ENCODE results near the gene CACYBP. TPM values are rescaled to one million over a fixed set of nuclear protein-coding genes. Genes with fewer than 3 reads are reported as not detected.

Gene CACYBP
- total RNA-seq, 1 donor from 2014 or later = 74.4 TPM

- Histone ChIP-seq H3K27ac (no peak overlapping the region), H3K4me1 (peaks cover 21% of the 10 kb centered on the region), H3K27me3 (ENCODE audit: low read depth) (no peaks in the 10 kb centered on the region), H3K36me3 (peaks cover 5% of the 10 kb centered on the region), H3K4me3 (no peak overlapping the region), H3K9me3 (no peaks in the 10 kb centered on the region)
- no peak for ATAC-seq
- intact Hi-C loops (cut with DNase I) = no loop called here
- TF ChIP-seq, protein P1, sequence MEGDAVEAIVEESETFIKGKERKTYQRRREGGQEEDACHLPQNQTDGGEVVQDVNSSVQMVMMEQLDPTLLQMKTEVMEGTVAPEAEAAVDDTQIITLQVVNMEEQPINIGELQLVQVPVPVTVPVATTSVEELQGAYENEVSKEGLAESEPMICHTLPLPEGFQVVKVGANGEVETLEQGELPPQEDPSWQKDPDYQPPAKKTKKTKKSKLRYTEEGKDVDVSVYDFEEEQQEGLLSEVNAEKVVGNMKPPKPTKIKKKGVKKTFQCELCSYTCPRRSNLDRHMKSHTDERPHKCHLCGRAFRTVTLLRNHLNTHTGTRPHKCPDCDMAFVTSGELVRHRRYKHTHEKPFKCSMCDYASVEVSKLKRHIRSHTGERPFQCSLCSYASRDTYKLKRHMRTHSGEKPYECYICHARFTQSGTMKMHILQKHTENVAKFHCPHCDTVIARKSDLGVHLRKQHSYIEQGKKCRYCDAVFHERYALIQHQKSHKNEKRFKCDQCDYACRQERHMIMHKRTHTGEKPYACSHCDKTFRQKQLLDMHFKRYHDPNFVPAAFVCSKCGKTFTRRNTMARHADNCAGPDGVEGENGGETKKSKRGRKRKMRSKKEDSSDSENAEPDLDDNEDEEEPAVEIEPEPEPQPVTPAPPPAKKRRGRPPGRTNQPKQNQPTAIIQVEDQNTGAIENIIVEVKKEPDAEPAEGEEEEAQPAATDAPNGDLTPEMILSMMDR (IDR thresholded peaks at IDR 0.05) = no peak
- no peak for DNase-seq
Measured at GRCh38 chr1:175024773-175025172, 25.0 kb downstream of the CACYBP start.

DNA sequence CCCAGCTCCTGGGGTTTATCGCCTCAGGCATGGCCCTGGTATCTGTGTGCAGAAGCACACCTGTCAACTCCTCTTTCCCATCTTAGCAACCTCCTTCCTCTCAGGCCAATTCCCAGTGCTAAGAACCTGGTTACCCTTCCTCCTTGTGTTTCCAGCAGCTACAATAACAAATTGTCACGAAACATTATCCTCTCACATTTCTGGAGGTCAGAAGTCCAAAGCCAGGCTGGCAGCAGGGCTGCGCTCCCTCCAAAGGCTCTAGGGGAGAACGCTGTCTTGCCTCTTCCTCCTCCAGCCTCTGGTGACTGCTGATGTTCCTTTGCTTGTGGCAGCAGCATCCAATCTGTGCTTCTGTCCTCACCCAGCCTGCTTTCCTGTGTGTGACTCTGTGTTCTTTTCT is 34.2 kb downstream of the CACYBP start:
- no peaks in the 10 kb centered on the region for H3K9me3 ChIP-seq
- H3K4me1 ChIP-seq = no peaks in the 10 kb centered on the region
- TF ChIP-seq, protein P1 (IDR thresholded peaks at IDR 0.05) = no peak
- no peak overlapping the region for H3K27ac ChIP-seq
- intact Hi-C loops (cut with DNase I) = loop anchor here (10.0 kb wide), 1 partner anchor 91 kb away; no protein-coding TSS in a partner anchor
- ATAC-seq (no peak), DNase-seq (no peak)
- H3K4me3 ChIP-seq = no peak overlapping the region
- H3K36me3 ChIP-seq = no peaks in the 10 kb centered on the region
- H3K27me3 ChIP-seq (ENCODE audit: low read depth) = no peaks in the 10 kb centered on the region

DNA sequence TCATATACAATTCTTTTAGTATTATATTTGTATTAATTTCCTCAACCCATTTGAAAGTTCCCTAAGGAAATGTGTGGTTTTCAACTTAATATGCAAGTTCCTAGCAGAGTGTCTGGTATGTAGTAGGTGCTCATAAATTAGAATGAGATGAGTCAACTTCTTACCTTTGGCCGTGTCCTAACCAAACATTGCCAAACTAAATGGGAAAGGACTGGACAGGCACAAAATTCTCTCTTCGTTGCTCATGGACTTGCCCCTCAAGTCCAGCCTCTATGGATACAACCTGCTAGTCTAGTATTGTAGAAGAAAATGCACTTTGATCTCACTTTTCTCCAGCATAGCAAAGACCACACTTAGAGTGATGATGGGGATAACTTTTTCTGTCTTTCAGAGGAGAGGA is 35.0 kb downstream of the CACYBP start:
- TF ChIP-seq, protein P1 (IDR thresholded peaks at IDR 0.05) = no peak
- intact Hi-C loops (cut with DNase I) = loop anchor here (10.0 kb wide), 1 partner anchor 90 kb away; no protein-coding TSS in a partner anchor
- ATAC-seq = no peak
- no peak overlapping the region for H3K4me3 ChIP-seq
- H3K9me3 ChIP-seq = no peaks in the 10 kb centered on the region
- H3K27me3 ChIP-seq (ENCODE audit: low read depth) = no peaks in the 10 kb centered on the region
- no peak for DNase-seq
- H3K36me3 ChIP-seq = no peaks in the 10 kb centered on the region
- no peaks in the 10 kb centered on the region for H3K4me1 ChIP-seq
- H3K27ac ChIP-seq = no peak overlapping the region

GRCh38 chr1:175035865-175036264 is 36.1 kb downstream of the CACYBP start:
- Histone ChIP-seq H3K4me3 (no peak overlapping the region), H3K36me3 (no peaks in the 10 kb centered on the region), H3K27me3 (ENCODE audit: low read depth) (no peaks in the 10 kb centered on the region), H3K4me1 (no peaks in the 10 kb centered on the region), H3K27ac (no peak overlapping the region), H3K9me3 (no peaks in the 10 kb centered on the region)
- ATAC-seq (no peak), DNase-seq (no peak)
- intact Hi-C loops (cut with DNase I) = loop anchor here (10.0 kb wide), 1 partner anchor 89 kb away; no protein-coding TSS in a partner anchor
- TF ChIP-seq, protein P1 (IDR thresholded peaks at IDR 0.05) = no peak

GRCh38 chr1:175036476-175036875 is 36.7 kb downstream of the CACYBP start:
- DNase-seq (no peak), ATAC-seq (no peak)
- H3K9me3 ChIP-seq = no peaks in the 10 kb centered on the region
- intact Hi-C loops (cut with DNase I) = loop anchor here (10.0 kb wide), 1 partner anchor 88 kb away; no protein-coding TSS in a partner anchor
- H3K27ac ChIP-seq = no peak overlapping the region
- no peaks in the 10 kb centered on the region for H3K27me3 ChIP-seq (ENCODE audit: low read depth)
- H3K4me1 ChIP-seq = no peaks in the 10 kb centered on the region
- H3K36me3 ChIP-seq = no peaks in the 10 kb centered on the region
- TF ChIP-seq, protein P1 (IDR thresholded peaks at IDR 0.05) = no peak
- H3K4me3 ChIP-seq = no peak overlapping the region

All from lower lobe of right lung (tissue), 2 donors.